ENCODE results near the gene CRYBG1.
A peak's percentile ranks its signal among the peaks of the same experiment; 100 is the strongest.
"Not testable (repeated sequence)": the region's sequence is repeated elsewhere in the genome, so short reads cannot be mapped to it uniquely, and the experiment has no call there.

Gene CRYBG1

GRCh38 chr6:106510090-106510970 lies 149.8 kb downstream of the CRYBG1 start:
- peak; percentile 60 for DNase-seq

DNA sequence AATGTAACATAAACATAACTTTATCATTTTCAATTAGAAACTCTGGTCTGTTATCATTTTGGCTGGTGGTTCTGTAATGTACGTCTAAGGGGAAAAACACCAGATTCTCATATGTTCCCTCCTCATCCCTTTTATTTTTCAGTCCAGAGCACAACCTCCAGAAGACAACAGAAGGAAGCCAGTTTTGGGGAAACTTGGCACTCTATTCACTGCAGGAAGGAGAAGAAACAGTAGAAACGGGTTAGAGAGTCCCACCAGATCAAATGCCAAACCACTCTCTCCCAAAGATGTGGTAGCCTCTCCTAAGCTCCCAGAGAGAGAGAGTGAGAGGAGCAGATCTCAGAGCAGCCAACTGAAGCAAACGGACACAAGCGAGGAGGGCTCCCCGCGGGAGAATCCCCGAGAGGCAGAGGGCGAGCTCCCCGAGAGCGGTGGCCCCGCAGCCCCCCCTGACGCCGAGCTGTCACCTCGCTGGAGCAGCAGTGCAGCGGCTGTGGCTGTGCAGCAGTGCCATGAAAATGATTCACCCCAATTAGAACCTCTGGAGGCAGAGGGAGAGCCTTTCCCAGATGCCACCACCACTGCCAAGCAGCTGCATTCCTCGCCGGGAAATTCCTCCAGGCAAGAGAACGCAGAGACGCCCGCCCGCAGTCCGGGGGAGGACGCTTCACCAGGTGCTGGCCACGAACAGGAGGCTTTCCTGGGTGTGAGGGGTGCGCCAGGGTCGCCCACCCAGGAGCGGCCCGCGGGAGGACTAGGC lies 151.0 kb downstream of the CRYBG1 start:
- no peak for DNase-seq

DNA sequence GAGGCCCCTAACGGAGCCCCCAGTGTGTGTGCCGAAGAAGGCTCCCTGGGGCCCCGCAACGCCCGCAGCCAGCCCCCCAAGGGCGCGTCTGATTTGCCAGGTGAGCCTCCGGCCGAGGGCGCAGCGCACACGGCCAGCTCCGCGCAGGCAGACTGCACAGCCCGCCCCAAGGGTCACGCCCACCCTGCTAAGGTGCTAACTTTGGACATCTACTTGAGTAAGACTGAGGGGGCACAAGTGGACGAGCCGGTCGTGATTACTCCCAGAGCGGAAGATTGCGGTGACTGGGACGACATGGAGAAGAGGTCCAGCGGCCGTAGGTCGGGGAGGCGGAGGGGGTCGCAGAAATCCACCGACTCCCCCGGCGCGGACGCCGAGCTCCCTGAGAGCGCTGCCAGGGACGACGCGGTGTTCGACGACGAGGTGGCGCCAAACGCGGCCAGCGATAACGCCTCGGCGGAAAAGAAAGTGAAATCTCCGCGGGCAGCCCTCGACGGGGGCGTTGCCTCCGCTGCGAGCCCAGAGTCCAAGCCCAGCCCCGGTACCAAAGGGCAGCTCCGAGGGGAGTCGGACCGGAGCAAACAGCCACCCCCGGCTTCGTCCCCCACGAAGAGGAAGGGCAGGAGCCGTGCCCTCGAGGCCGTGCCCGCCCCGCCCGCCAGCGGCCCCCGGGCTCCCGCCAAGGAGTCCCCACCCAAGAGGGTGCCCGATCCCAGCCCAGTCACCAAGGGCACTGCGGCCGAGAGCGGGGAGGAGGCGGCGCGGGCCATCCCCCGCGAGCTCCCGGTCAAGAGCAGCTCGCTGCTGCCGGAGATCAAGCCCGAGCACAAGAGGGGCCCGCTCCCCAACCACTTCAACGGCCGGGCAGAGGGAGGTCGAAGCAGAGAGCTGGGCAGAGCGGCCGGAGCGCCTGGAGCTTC lies 151.8 kb downstream of the CRYBG1 start:
- DNase-seq, result peak; percentile 74

- no peak for DNase-seq
Measured at GRCh38 chr6:106512968-106513574, 152.6 kb downstream of the CRYBG1 start.

DNA sequence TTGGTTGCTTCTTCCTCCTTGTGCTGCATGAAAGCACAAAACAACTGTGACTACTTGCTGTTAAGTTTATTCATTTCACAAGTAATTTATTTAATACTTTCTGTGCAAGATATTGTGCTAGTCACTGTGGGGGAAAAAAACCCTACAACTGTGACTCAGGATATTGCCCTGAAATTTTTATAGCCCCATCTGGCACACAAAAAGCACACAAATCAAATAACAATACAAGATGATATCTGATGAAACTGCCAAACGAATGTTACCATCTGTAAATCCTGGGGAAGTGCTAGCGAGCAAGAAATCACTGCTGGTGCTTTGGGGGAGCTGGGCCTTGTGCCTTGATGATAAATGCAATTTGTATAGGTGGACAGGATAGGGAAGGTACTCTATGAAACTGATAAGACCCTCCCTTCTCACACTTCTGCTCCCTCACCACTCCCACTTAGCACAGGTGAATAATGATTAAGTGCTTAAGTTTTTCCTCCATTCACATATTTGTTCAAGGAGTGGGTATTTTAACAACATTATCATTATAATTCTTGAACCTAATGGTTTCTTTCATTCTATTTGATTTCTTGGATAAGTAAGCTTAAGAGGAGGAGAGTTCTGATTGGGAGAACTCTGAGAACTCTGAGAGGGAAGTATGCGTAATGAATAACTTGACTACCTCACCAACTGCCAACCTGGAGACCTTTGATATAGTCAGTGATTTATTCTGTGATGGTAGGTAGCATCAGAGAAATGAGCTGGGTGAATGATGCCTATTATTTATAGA lies 153.5 kb downstream of the CRYBG1 start:
- DNase-seq, result no peak

DNA sequence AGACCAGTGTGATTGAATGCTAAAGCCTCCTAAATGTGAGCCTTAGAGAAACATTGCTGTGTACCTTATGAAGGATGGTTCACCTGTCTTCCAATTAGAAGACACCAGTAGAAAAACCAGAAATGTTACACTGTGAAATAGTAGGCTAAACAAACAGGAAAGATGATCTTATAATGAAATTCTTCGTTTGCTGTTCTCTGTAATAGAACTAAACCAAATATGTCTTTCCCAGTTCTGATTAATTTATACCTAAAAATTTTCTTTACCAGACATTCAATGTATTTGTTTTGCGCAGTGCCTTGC lies 154.0 kb downstream of the CRYBG1 start:
- no peak for DNase-seq

GRCh38 chr6:106515582-106515981 lies 155.1 kb downstream of the CRYBG1 start:
- DNase-seq, result not testable (repeated sequence)

GRCh38 chr6:106516616-106517015 lies 156.1 kb downstream of the CRYBG1 start:
- DNase-seq, result no peak

- no peak for DNase-seq
Measured at GRCh38 chr6:106517706-106518105, 157.2 kb downstream of the CRYBG1 start.

DNA sequence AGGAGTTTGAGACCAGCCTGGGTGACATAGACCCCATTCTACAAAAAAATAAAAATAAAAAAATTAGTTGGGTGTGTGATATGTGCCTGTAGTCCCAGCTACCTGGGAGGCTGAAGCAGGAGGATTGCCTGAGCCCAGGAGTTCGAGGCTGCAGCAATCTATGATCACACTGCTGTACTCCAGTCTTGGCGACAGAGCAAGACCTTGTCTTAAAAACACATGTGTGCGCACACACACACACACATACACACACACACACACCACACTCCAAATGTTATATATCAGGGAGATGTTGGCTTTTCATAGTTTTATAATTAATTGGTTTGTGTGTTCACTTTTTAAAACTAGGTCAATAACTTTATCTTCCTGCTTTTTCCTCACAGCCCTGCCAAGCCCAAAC lies 158.2 kb downstream of the CRYBG1 start:
- DNase-seq, result no peak

- DNase-seq, result peak; percentile 64
Measured at GRCh38 chr6:106519460-106520394, 159.2 kb downstream of the CRYBG1 start.

GRCh38 chr6:106520711-106521401 lies 160.3 kb downstream of the CRYBG1 start:
- peak; percentile 65 for DNase-seq

GRCh38 chr6:106522562-106523250 lies 162.2 kb downstream of the CRYBG1 start:
- no peak for DNase-seq

DNA sequence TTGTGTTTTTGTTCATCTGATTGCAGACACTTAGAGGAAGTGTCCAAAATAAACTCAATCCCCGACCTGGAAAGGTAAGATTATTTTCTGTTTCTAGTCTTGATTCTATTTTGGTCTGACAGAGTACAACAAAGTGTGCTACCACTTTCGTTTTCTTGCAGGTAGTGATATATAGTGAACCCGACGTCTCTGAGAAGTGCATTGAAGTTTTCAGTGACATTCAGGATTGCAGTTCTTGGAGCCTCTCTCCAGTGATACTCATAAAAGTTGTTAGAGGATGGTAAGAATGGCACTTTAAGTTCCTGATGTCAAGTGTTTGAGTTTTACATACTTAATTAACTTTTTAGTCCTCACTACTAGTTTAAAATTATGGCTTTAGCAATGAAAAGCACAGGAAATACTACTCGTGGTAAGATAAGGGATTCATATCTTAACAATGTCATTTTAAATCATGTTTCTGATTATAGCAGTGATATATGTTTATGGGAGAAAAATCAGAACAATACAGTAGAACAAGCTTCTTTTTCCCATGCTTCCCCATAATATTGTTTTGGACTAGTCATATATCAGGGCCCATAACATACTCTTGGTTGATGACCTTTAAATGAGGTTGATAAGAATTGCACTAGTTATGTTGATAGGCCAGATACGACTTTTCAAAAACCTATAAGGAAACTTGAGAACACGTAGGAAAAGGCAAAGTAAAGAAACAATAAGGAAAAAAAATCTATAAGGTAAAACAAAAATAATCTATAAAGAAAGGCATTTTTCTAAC lies 164.8 kb downstream of the CRYBG1 start:
- DNase-seq, result no peak

- DNase-seq, result no peak
Measured at GRCh38 chr6:106525882-106526275, 165.4 kb downstream of the CRYBG1 start.

- DNase-seq, result no peak
Measured at GRCh38 chr6:106527117-106527516, 166.6 kb downstream of the CRYBG1 start.

DNA sequence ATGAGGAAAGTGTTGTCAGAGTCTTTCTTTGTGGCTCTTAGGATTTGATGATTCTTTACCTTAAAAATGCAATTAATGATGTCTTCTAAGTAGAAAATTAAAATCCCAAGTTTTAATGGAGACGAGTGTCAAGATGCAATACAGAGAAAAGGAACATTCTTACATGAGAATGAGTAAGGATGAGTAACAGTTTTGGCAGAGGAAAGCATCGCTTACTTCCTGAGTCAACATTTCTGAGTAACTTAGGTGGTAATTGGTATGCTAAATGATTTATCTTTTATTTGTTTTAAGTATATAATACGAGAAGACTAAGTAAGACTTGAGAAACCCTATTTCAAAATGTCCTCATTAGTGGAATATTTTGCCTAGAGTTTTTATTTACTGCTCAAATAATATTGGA lies 167.5 kb downstream of the CRYBG1 start:
- no peak for DNase-seq

GRCh38 chr6:106528521-106528920 lies 168.0 kb downstream of the CRYBG1 start:
- no peak for DNase-seq

- DNase-seq, result no peak
Measured at GRCh38 chr6:106529438-106529837, 168.9 kb downstream of the CRYBG1 start.
